ENCODE results near the gene SLC22A2.
"Not testable (repeated sequence)": the region's sequence is repeated elsewhere in the genome, so short reads cannot be mapped to it uniquely, and the experiment has no call there.

SLC22A2 gene

DNA sequence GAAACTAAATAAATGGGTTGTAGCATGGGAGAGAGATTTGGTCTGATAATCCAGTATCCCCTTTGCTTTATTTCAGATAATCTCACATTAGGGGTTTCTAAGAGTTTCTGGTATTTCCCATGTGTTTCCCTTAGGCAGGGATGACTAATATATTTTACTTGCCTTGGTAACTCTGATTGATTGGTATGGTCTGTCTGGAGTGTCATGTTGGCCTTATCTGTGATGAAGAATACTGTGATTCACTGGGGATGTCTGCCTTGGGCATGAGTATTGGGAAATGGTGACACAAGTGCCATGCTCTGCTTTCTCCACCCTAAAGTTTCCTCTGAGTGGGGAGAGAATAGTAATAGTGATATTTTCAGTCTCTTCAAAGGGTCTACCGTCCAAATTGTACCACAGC is 10.1 kb downstream of the SLC22A2 start:
- DNase-seq (ENCODE audit: low spot score), result no peak

DNA sequence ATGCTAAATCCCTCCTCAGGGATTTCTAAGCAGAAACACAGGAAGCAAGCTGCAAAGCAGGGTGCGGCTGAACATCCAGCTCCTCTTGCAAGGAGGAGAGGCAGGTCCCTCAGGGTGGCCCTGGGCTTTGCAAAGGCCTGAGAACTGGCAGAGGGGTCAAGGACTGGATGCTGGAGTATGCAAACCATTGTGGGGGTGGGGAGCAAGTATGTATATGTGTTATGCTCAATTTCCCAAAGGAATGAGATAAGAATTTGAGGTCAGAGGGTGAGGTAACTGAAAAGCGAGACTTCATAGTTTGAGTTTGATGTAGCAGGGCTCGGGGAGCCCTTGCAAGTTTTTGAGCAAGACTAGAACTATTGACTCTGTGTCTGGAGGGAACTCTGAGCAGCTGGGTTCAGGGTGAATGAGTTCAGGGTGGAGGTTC is 11.2 kb downstream of the SLC22A2 start:
- no peak for DNase-seq (ENCODE audit: low spot score)

DNA sequence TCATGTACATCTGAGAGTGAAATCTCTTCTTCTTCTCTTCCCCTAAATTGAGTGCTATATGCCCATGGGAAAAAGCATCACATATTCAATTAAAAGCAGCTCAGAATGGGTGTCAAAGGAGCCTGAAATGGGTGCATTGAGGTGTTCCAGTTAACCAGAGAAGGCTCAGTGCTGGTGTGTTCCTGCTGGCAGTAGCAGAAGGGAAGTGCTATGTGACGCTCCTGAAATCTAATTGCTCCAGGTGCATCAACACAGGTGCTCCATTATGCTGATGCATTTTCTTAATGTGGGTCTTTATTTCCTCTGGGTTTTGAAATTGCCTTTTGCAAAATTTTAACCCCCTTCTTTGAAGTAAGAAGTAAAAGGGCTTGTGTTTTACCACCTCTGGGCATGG is 17.9 kb downstream of the SLC22A2 start:
- no peak for DNase-seq (ENCODE audit: low spot score)

DNA sequence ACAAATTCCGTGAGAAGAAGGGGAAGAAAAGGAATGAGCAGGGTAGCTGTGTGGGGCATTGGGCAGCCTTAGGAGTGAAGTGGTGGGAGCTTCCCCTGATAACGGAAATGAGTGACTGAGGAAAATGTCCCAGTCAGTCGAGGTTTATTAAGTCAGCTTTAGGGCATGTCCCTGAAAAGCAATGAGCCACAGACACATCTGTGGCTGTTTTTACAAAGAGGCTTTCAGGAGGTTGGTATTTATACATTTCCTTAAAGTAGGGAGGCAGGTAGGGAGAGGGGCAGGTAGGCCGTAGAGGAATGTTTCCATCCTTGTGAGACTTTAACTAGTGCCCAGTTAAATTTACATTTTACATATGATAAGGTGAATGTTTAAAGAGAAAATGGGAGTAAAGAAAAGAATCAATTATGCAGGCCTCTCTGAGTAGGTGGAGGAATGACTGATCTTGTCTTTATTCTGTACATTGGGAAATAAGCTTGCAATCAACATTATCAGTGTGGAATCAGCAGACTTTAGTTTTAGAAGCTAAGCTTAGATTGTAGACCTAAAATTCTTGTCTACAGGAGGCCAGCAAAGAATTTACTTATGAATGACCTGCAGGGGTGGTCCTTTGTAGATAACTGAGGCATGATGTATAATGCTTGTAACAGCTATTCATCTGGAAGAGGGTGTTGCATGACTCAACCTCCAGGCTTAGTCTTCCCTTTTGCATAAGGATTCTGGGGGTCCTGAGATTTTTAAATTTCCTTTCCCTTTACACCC is 18.5 kb downstream of the SLC22A2 start:
- DNase-seq (ENCODE audit: low spot score), result no peak

DNA sequence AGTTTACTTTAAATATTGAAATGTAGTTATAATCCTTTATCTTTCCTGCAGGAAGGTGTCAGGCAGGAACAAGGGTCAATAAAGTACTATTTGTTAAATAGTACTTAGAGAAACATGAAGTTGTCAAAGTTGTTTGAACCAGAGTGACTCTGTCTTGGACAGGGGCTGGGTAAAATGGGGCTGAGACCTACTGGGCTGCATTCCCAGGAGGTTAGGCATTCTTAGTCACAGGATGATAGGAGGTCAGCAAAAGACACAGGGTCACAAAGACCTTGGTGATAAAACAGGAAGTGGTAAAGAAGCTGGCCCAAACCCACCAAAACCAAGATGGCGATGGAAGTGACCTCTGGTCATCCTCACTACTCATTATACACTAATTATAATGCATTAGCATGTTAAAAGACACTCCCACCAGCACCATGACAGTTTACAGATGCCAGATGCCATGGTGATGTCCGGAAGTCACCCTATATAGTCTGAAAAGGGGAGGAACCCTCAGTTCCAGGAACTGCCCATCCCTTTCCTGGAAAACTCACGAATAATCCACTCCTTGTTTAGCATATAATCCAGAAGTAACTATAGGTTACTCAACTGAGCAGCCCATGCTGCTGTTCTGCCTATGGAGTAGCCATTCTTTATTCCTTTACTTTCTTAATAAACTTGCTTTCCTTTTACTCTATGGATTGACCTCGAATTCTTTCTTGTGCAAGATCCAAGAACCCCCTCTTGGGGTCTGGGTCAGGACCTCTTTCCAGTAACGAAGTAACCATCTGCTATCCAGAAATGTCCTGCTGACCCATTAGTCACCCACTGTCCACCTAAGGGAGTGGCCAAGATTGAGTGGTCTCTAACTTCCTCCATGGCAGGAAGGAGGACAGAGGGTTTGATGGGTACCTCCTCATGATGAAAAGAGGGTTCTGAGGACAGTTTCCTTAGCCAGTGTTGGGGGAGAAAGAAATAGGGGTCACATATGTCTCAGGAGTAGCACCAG is 19.6 kb downstream of the SLC22A2 start:
- DNase-seq (ENCODE audit: low spot score), result no peak

DNA sequence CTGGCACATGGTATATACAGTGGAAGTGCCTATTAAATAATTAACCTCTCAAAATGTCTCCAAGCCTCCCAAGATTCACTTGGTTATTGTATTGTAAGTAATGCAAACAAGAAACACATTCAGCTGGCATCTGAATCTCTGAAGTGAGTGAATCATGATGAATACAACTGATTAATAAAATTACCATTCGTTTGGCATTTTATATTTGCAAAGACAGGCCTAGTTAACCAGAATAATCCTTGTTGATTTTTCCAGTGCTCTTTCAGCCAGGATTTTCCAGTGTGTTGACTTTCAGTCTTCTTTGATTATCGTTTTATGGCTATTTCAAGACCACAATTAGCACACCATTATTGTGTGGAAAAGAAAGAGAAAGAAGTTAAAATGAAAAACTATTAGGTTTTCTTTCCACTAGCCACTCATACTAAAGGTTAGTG is 20.3 kb downstream of the SLC22A2 start:
- DNase-seq (ENCODE audit: low spot score), result no peak

DNA sequence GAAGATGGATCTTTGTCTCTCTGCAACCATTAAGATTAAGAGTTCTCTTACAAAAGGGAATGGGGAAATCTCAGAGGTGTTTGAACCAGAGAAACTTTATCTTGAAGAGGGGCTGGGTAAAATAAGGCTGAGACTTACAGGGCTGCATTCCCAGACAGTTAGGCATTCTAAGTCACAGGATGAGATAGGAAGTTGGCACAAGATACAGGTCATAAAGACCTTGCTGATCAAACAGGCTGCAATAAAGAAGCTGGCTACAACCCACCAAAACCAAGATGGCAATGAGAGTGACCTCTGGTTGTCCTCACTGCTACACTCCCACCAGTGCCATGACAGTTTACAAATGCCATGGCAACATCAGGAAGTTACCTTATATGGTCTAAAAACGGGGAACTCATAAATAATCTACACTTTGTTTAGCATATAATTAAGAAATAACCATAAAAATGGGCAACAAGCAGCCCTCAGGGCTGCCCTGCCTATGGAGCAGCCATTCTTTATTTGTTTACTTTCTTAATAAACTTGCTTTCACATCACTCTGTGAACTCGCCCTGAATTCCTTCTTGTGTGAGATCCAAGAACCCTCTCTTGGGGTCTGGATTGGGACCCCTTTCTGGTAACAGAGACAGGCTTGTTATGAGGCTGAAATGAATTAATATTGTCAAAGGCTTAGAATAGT is 20.9 kb downstream of the SLC22A2 start:
- not testable (repeated sequence) for DNase-seq (ENCODE audit: low spot score)

DNA sequence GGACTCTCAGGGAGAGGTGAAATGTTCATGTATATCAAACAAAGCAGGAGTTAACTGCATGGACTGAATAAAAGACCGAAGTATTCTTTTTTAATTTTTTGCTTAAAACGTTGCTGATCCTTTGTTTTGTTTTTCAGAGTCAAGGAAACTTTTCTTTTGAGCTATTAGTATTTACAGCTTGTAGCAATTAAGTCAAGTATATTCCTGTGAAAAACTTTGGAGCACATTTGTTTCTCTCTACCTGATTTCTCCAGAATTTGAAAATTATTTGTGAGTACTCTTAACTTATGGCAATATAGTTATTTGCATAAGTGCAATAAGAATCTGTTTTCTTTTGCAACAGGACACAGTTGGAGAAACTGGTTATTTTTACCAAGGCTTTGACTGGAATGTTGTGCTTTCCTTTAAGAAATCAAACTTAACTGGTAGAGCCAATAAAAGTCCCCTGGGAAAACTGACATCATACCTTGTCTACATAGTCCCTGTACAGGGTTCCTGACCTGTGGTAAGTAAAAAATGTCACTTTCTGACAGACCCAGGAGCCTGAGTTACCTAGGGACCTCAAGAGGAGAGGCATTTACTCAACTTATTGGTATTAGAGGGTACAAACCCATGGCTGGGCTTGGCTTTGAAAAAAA is 22.3 kb downstream of the SLC22A2 start:
- DNase-seq (ENCODE audit: low spot score), result not testable (repeated sequence)

DNA sequence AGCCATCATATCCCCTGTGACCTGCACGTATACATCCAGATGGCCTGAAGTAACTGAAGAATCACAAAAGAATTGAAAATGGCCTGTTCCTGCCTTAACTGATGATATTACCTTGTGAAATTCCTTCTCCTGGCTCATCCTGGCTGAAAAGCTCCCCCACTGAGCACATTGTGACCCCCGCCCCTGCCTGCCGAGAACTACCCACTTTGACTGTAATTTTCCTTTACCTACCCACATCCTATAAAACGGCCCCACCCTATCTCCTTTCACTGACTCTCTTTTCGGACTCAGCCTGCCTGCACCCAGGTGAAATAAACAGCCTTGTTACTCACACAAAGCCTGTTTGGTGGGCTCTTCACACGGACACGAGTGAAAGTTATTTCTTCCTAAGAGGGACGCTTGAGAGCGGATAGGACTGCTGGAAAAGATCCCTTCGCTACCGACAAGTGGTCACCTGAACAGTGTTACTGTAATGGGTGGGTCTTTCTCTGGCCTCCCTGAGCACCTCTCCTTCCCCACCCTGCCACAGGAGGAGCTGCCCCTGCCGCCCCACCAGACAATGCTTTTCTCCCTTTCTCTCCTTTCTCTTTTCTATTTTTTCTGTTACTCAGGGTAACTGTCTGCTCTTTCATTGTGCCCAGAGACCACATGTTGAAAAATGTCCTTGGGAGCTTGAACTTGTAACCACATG is 24.5 kb downstream of the SLC22A2 start:
- not testable (repeated sequence) for DNase-seq (ENCODE audit: low spot score)

DNA sequence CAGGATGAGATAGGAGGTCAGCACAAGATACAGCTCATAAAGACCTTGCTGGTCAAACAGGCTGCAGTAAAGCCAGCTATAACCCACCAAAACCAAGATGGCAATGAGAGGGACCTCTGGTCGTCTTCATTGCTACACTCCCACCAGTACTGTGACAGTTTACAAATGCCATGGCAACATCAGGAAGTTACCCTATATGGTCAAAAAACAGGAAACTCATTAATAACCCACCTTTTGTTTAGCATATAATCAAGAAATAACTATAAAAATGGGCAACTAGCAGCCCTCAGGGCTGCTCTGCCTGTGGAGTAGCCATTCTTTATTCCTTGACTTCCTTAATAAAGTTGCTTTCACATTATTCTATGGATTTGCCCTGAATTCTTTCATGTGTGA is 30.9 kb downstream of the SLC22A2 start:
- DNase-seq (ENCODE audit: low spot score), result no peak

DNA sequence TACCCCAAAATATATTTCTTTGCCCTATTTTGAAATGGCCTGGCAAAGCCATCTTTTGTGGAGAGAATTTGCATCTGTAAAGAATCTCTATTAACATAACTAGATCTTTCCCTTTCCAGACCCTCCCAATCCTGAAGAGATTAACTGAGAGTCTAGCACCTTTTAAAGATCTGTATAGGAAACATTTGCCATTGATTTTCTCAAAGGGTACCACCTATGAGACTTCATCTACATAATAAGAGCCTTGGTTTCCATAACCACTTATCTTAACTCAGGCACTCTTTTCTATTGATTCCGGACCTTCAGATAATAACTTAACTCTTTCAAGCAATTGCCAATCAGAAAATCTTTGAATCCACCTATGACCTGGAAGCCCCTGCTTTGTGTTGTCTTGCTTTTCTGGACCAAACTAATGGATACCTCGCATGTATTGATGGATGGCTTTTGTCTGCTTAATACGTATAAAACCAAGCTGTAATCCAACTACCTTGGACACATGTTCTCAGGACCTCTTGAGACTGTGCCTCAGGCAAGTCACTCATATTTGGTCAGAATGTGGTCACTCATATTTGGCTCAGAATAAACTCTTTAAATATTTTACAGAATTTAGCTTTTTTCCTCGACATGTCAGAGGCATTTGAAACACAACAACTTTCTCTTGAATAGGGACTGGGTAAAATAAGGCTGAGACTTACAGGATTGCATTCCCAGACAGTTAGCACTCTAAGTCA is 31.4 kb downstream of the SLC22A2 start:
- DNase-seq (ENCODE audit: low spot score), result no peak

DNA sequence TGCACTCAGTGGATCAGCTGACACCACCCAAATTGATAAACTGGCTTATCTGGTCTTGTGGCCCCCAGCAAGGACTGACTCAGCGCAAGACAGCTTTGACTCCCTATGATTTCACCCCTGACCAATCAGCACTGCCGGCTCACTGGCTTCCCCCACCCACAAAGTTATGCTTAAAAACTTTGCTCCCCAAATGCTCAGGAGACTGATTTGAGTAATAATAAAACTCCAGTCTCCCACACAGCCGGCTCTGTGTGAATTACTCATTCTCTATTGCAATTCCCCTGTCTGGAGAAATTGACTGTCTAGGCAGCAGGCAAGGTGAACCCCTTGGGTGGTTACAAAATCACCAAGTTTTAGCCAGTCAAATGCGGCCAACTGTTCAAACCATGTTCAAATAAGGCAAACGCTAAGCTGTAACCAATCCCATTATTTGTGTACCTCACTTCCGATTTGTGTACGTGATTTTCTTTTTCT is 32.5 kb downstream of the SLC22A2 start:
- no peak for DNase-seq (ENCODE audit: low spot score)

DNA sequence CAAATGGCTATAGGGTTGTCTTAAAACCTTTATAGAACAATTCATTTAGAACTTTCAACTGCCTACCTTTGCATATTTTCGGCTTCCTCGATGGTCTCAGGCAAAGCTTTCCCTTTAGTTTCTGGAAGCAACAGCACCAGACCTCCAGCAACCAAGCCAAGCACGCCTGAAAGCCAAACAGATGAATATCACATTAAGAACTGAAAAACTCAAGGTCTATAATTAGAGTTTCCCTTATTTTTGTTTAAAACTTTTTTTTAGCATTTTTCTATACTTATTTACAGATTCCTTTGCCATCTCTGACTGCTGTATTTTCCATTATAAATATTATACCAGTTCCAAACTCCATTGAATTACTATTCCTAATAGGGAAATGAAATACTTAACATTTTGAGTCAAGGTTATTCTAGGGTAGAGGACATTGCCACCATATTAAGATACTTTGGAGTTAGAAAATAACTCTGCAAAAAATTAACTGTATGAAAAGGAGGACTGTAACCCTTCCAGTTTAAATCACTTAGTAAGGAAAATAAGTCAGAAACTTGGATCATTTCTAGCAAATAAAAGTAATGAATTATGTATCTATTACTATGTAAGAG is 33.9 kb downstream of the SLC22A2 start:
- no peak for DNase-seq (ENCODE audit: low spot score)

DNA sequence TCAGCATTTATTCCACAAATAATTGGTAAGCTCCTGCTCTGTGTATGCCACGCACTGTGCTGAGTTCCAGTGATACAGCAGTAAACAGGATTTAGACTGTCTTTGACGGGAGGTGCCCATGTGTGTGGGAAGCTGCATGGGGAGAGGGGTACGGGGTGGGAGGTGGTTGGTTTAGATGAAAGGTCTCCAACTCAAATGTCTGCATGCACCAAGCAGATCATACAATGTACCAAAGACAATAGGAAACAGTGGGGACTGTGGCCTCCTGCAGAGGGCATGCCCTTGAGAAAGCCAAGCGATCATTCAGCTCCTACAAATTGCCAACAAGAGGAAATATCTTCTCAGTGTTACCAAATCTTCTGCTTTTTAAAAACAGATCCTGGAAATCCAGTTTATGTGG is 36.1 kb downstream of the SLC22A2 start:
- DNase-seq (ENCODE audit: low spot score), result no peak

DNA sequence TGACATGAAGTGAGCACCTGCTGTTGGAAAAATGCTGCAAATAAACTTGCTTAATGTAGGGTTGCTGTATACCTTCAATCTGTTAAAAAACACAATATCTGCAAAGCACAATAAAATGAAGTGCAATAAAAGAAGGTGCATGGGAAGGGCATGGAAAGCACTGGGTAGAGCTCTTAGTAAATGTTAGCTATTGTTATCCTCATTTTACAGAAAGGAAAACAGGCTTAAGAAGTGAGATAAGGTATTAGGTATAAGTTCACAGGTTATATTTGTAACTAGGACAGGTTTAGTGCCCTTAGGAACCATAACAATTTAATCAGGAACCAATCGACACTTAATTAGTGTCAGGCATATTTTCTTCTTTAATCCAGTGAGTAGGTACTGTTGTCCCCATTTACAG is 36.7 kb downstream of the SLC22A2 start:
- DNase-seq (ENCODE audit: low spot score), result no peak

DNA sequence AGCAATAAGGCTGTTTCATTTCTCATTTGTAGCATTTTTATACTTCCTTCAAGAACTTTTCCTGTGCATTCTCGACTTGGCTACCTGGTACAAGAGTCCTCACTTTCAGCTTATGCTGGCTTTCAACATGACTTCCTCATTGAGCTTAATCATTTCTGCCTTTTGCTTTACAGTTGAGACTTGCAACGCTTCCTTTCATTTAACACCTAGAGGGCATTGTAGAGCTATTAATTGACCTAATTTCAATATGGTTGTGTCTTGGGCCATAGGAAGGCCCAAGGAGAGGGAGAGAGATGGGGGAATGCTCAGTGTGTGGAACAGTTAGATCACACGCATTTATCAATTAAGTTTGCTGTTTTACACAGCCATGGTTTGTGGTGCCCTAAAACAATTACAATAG is 37.2 kb downstream of the SLC22A2 start:
- peak; percentile 16 for DNase-seq (ENCODE audit: low spot score)

DNA sequence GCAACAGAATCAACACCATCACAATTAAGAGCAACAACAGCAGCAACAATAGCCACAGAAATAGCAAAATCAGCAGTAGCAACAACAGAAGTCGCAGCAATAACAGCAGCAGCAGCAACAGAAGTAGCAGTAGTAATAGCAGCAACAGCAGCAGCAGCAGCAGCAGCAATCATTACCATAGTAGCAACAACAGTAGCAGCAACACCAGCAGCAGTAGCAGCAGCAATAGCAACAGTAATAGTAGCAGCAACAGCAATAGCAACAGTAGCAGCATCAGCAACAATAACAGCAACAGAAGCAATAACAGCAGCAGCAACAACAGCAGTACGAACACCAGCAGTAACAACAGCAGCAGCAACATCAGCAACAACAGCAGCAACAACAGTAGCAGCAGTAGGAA is 39.8 kb downstream of the SLC22A2 start:
- DNase-seq (ENCODE audit: low spot score), result no peak

DNA sequence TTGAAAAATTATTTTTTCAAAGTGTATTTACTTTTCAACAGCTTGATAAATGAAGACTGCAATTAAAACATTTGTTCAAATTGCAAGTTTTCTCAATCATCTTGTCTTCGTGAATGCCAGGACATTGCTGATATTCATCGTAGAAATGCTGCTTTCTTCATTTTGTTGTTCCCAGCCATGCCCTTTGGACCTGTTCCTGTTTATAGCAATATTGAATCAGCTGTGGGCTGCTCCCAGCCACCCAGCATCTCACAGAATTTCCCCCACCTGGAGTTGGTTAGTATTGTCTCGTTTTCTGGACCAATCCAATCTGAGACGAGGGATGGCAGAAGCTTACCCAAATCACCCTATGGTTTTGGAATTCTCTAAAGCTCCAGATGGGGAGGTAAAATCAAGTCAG is 40.8 kb downstream of the SLC22A2 start:
- DNase-seq (ENCODE audit: low spot score), result no peak

DNA sequence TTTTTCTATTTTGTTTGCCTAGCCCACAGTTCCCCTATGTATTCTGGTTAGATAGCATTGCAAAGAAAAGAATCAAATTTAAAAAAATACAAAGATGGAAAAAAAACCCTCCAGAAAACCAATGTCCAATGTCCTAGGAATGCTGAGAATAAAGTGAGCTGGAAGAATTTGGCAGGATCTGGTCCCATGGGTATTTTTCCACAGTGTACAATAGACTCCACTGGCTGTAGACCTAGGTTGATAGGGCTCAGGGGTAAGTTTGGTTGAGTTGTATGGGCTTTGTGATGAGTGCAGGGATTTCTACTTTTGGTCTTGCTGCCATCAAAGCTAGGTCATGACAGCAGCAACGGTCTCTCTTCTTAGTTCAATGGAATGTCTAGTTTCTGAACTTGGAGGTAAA is 41.5 kb downstream of the SLC22A2 start:
- no peak for DNase-seq (ENCODE audit: low spot score)

DNA sequence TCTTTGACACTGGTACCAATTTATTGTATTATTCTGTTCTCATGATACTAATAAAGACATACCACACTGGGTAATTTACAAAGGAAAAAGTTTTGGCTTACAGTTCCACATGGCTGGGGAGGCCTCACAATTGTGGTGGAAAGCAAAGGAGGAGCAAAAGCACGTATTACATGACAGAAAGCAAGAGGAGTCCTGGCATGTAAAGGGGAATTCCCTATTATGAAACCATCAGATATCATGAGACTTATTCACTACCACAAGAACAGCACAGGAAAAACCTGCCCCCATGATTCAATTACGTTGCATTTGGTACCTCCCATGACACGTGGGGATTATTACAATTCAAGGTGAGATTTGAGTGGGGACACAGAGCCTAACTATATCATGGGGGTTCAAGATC is 43.4 kb downstream of the SLC22A2 start:
- no peak for DNase-seq (ENCODE audit: low spot score)

Data from hematopoietic multipotent progenitor cell treated with erythropoietin and hydrocortisone succinate and interleukin-3 and kit ligand, for 17 days (in vitro differentiated cells).